Measurements from ENCODE around the gene CFAP57.

DNA sequence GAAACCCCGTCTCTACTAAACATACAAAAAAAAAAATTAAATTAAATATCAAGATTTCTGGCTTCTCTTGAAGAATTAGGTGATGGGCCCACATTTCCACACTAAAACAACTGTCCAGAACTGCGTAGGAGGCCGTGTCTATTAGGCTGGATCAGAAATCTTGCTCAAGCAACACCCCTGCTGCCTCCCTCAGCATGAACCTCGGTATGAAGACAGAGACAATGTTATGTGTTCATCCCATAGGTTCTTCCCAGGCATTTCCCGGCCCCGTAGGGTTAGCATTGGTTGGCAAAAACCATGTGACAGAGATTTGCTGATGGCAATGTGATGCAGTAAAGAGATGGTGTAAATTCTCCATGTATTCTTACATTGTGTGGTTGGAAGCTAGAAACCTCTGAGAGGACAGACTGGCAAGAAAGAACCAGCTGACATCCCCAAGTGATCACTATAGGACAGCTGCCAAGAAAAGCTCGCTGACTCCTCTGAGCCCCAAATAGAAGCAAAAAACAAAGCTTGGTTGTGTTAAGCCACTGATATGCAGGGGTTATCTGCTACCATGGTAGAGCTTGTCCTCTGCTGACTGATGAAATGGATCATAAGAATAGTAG is 34.6 kb upstream of the CFAP57 start:
- TF ChIP-seq POLR2A (IDR thresholded peaks at IDR 0.05; ENCODE audit: insufficient read depth in 1 of 2, low read depth in 2 of 2, low read length in 2 of 2) (no peak), HMG20B (CRISPR knock-in tag; conservative IDR thresholded peaks at IDR 0.05) (no peak), CBX5 (CRISPR knock-in tag; IDR thresholded peaks at IDR 0.05; ENCODE audit: borderline replicate concordance) (no peak), ZNF24 (IDR thresholded peaks at IDR 0.05) (no peak), SALL2 (CRISPR knock-in tag; IDR thresholded peaks at IDR 0.05) (no peak), KDM5A (IDR thresholded peaks at IDR 0.05; ENCODE audit: borderline replicate concordance, low read length) (no peak), NR2C2 (CRISPR knock-in tag; IDR thresholded peaks at IDR 0.05; ENCODE audit: borderline replicate concordance) (no peak), ZNF12 (CRISPR knock-in tag; IDR thresholded peaks at IDR 0.05) (no peak), ZNF563 (CRISPR knock-in tag; IDR thresholded peaks at IDR 0.05) (no peak)
- TF ChIP-seq, protein P1, sequence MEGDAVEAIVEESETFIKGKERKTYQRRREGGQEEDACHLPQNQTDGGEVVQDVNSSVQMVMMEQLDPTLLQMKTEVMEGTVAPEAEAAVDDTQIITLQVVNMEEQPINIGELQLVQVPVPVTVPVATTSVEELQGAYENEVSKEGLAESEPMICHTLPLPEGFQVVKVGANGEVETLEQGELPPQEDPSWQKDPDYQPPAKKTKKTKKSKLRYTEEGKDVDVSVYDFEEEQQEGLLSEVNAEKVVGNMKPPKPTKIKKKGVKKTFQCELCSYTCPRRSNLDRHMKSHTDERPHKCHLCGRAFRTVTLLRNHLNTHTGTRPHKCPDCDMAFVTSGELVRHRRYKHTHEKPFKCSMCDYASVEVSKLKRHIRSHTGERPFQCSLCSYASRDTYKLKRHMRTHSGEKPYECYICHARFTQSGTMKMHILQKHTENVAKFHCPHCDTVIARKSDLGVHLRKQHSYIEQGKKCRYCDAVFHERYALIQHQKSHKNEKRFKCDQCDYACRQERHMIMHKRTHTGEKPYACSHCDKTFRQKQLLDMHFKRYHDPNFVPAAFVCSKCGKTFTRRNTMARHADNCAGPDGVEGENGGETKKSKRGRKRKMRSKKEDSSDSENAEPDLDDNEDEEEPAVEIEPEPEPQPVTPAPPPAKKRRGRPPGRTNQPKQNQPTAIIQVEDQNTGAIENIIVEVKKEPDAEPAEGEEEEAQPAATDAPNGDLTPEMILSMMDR (CRISPR knock-in tag; IDR thresholded peaks at IDR 0.05) = no peak
